A549 (cell line): ENCODE results near the gene ZNF446. TPM values are rescaled to one million over a fixed set of nuclear protein-coding genes. Genes with fewer than 3 reads are reported as not detected.

Source experiments
- ATAC-seq, 2 experiments: fragments of 200-7000 bp in 1 of 2; fragments of >200 bp in 1 of 2; cut with Nextera tagmentation in 1 of 2; cut with Tn5 transposase in 1 of 2; 3 replicates each; pipeline versions ENCODE4 v1.8.0 to v1.9.1; 2018 to 2020; ENCODE audit warnings: mild to moderate bottlenecking in 1 of 2, moderate library complexity in 1 of 2
- CTCF ChIA-PET: fragments of 300-600 bp; sonication (Branson Sonifier 250); formaldehyde crosslinking; extraction: SDS; loops from one replicate; lab custom pipeline; 2021; ENCODE audit warnings: antibody characterized with exemption, inconsistent platforms; lab: Yijun Ruan, JAX
- POLR2A ChIA-PET: fragments of 350-600 bp; formaldehyde crosslinking; extraction: SDS; loops from one replicate; lab custom pipeline; 2021; ENCODE audit warnings: antibody characterized with exemption, inconsistent platforms; lab: Yijun Ruan, JAX
- DNase-seq, 2 experiments: peaks; one replicate each; pipeline versions ENCODE4 v3.0.0 to v3.0.0-alpha.2; 2011 to 2016; ENCODE audit warnings: low read depth in 1 of 2, low spot score in 1 of 2
- FAIRE-seq: peaks from 2 replicates; lab custom pipeline; 2011; peaks lifted over from hg19 to GRCh38; lab: Jason Lieb, UNC
- H3K27ac ChIP-seq, 2 experiments: fragments of >200 bp; sonication (Bioruptor Twin); formaldehyde crosslinking; 3 replicates each; pipeline ENCODE4 v1.5.1; 2016 to 2017
- H3K4me1 ChIP-seq: fragments of >200 bp; sonication (Bioruptor Twin); formaldehyde crosslinking; 3 replicates; pipeline ENCODE4 v1.6.1; 2016
- H3K4me2 ChIP-seq: fragments of >200 bp; sonication (Bioruptor Twin); formaldehyde crosslinking; 3 replicates; pipeline ENCODE4 v1.6.1; 2016
- H3K4me3 ChIP-seq: fragments of >200 bp; sonication (Bioruptor Twin); formaldehyde crosslinking; 3 replicates; pipeline ENCODE4 v1.5.1; 2016
- H3K9me3 ChIP-seq: fragments of >200 bp; sonication (Bioruptor Twin); formaldehyde crosslinking; 3 replicates; pipeline ENCODE4 v1.6.1; 2016
- BCL3 ChIP-seq: fragments of >200 bp; sonication (Bioruptor Twin); formaldehyde crosslinking; IDR thresholded peaks from 3 replicates; pipeline ENCODE4 v1.6.1; 2016
- BHLHE40 ChIP-seq: IDR thresholded peaks from 2 replicates; pipeline ENCODE4 v1.6.1; 2012; ENCODE audit warnings: low read depth, low read length, inconsistent platforms
- CBX8 ChIP-seq: fragments of 200-600 bp; sonication (generic); IDR thresholded peaks from 2 replicates; pipeline ENCODE4 v1.6.1; 2016
- EHMT2 ChIP-seq: fragments of 200-600 bp; sonication (generic); IDR thresholded peaks from 2 replicates; pipeline ENCODE4 v1.6.1; 2016; ENCODE audit warnings: antibody characterized with exemption, low read depth, mild to moderate bottlenecking, moderate library complexity
- FOSL2 ChIP-seq, 2 experiments: fragments of 450-650 bp in 1 of 2; fragments of >200 bp in 1 of 2; sonication (Bioruptor Twin) in 1 of 2; formaldehyde crosslinking; IDR thresholded peaks; 2 replicates each; pipeline versions ENCODE4 v1.5.0 to v1.6.1; 2016 to 2020; ENCODE audit warnings: mild to moderate bottlenecking in 1 of 2, moderate library complexity in 1 of 2
- GATA3 ChIP-seq: IDR thresholded peaks from 2 replicates; pipeline ENCODE4 v1.6.1; 2012; ENCODE audit warnings: borderline replicate concordance
- MAFK ChIP-seq: fragments of 450-650 bp; IDR thresholded peaks from 2 replicates; pipeline ENCODE4 v1.6.1; 2014; ENCODE audit not compliant: partially characterized antibody
- MAZ ChIP-seq: fragments of 150-350 bp; IDR thresholded peaks from 2 replicates; pipeline ENCODE4 v1.6.1; 2014; ENCODE audit warnings: antibody characterized with exemption, low read depth, low read length, borderline replicate concordance
- NFE2L2 ChIP-seq: fragments of 150-350 bp; conservative IDR thresholded peaks from 2 replicates; pipeline ENCODE4 v1.6.1; 2014; ENCODE audit warnings: low read length
- NPAS2 ChIP-seq: fragments of 250-450 bp; sonication (Bioruptor Pico); IDR thresholded peaks from 2 replicates; pipeline ENCODE4 v1.8.0; 2022; ENCODE audit warnings: mild to moderate bottlenecking, moderate library complexity, borderline replicate concordance
- PBX3 ChIP-seq: IDR thresholded peaks from 2 replicates; pipeline ENCODE4 v1.6.1; 2012
- RARB ChIP-seq: fragments of 250-450 bp; sonication (Bioruptor Pico); IDR thresholded peaks from 2 replicates; pipeline ENCODE4 v1.8.0; 2021; ENCODE audit warnings: mild to moderate bottlenecking, moderate library complexity
- RFX5 ChIP-seq: fragments of 450-650 bp; IDR thresholded peaks from 2 replicates; pipeline ENCODE4 v1.7.1; 2014; ENCODE audit warnings: antibody characterized with exemption, mild to moderate bottlenecking, moderate library complexity
- TP53 ChIP-seq: fragments of 250-450 bp; sonication (Bioruptor Pico); IDR thresholded peaks from 2 replicates; pipeline ENCODE4 v1.5.0; 2021; ENCODE audit warnings: mild to moderate bottlenecking, moderate library complexity
- ZC3H11A ChIP-seq: fragments of 450-650 bp; IDR thresholded peaks from 2 replicates; pipeline ENCODE4 v1.6.1; 2014; ENCODE audit warnings: antibody characterized with exemption, mild to moderate bottlenecking
- ZFP36 ChIP-seq: fragments of 450-650 bp; IDR thresholded peaks from 2 replicates; pipeline ENCODE4 v1.6.1; 2014; ENCODE audit warnings: borderline replicate concordance; ENCODE audit not compliant: partially characterized antibody
- ZNF302 ChIP-seq: fragments of 250-450 bp; sonication (Bioruptor Pico); IDR thresholded peaks from 2 replicates; pipeline ENCODE4 v1.9.0; 2021; ENCODE audit warnings: inconsistent platforms, mild to moderate bottlenecking, moderate library complexity
- ZSCAN20 ChIP-seq: fragments of 250-450 bp; sonication (Bioruptor Pico); IDR thresholded peaks from 2 replicates; pipeline ENCODE4 v1.8.0; 2022; ENCODE audit warnings: mild to moderate bottlenecking, moderate library complexity
- WGBS: methylation state at CpG from one replicate; pipeline ENCODE4 v1.1.6; 2017; ENCODE audit errors: missing lambda C conversion rate; 5-methylcytosine and 5-hydroxymethylcytosine counted together
- polyA plus RNA-seq, 4 experiments: library from polyadenylated mRNA; depleted of rRNA in 3 of 4; stranded (reverse); fragments of >200 nt; fragmentation: RNase III in 1 of 4; extraction: RNeasy Plus Mini Kit Qiagen cat#74134 plus additional on column Dnase treatment in 1 of 4; gene quantifications; 2 replicates in 3 of 4; 3 replicates in 1 of 4; pipeline ENCODE4 v1.2.3, GENCODE V29; 2011 to 2017
- TF ChIP-seq, protein P1 (sequence below): fragments of 150-350 bp; IDR thresholded peaks from 2 replicates; pipeline ENCODE4 v1.6.1; 2014; ENCODE audit warnings: low read depth, mild to moderate bottlenecking, low read length

ZNF446 gene
- polyA plus RNA-seq, 2 of the 4 experiments (the other 2 are of a cell fraction) = 6.2 to 11.0 TPM

GRCh38 chr19:58455306-58455705 is 20.8 kb upstream of the ZNF446 start:
- no peak for TF ChIP-seq BCL3
- TF ChIP-seq, protein P1, sequence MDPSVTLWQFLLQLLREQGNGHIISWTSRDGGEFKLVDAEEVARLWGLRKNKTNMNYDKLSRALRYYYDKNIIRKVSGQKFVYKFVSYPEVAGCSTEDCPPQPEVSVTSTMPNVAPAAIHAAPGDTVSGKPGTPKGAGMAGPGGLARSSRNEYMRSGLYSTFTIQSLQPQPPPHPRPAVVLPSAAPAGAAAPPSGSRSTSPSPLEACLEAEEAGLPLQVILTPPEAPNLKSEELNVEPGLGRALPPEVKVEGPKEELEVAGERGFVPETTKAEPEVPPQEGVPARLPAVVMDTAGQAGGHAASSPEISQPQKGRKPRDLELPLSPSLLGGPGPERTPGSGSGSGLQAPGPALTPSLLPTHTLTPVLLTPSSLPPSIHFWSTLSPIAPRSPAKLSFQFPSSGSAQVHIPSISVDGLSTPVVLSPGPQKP = no peak
- TF ChIP-seq PBX3 = no peak
- no peak for TF ChIP-seq TP53
- TF ChIP-seq BHLHE40 = no peak
- TF ChIP-seq MAZ = no peak
- no peak for TF ChIP-seq CBX8
- no peak for TF ChIP-seq ZC3H11A
- no peak for TF ChIP-seq RFX5
- no peak for DNase-seq
- no peak for FAIRE-seq
- 91% methylated on average over 16 of the region's 21 CpGs for WGBS
- Histone ChIP-seq H3K9me3 (peaks cover under 1% of the 10 kb centered on the region; the same call in 2 of the 3 replicates), H3K4me1 (no peaks in the 10 kb centered on the region), H3K4me3 (no peak overlapping the region), H3K4me2 (no peak overlapping the region), H3K27ac (no peak overlapping the region)
- CTCF ChIA-PET = interaction anchor here (0.6 to 1.0 kb wide), 3 partner anchors 8 to 38 kb away, joined by 3 read pairs; no protein-coding TSS in a partner anchor
- POLR2A ChIA-PET = no interaction called here
- no peak for ATAC-seq

DNA sequence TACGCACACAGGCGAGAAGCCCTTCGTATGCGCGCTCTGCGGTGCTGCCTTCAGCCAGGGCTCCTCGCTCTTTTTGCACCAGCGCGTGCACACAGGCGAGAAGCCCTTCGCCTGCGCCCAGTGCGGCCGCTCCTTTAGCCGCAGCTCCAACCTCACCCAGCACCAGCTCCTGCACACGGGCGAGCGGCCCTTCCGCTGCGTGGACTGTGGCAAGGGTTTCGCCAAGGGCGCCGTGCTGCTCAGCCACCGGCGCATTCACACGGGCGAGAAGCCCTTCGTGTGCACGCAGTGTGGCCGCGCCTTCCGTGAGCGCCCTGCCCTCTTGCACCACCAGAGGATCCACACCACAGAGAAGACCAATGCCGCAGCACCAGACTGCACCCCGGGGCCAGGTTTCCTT is 20.0 kb upstream of the ZNF446 start:
- 97% methylated on average over 35 of the region's 35 CpGs for WGBS
- POLR2A ChIA-PET = no interaction called here

GRCh38 chr19:58460039-58460438 is 16.1 kb upstream of the ZNF446 start:
- no peak for DNase-seq
- POLR2A ChIA-PET = no interaction called here
- TF ChIP-seq MAFK = no peak
- TF ChIP-seq ZSCAN20 (CRISPR knock-in tag) = no peak
- TF ChIP-seq FOSL2 (IDR thresholded peaks at IDR 0.05) = no peak
- peak; percentile 60; the same call in 1 of the 2 replicates for TF ChIP-seq FOSL2 (CRISPR knock-in tag; IDR thresholded peaks at IDR 0.05)
- no peak for TF ChIP-seq EHMT2
- TF ChIP-seq RARB (CRISPR knock-in tag) = no peak
- TF ChIP-seq ZFP36 = no peak
- TF ChIP-seq GATA3 = no peak
- no peak for TF ChIP-seq NFE2L2
- TF ChIP-seq ZNF302 (CRISPR knock-in tag) = no peak
- TF ChIP-seq, all 56 proteins: peak for 1
- Histone ChIP-seq H3K4me3 (no peak overlapping the region), H3K27ac (no peak overlapping the region), H3K4me2 (no peak overlapping the region), H3K4me1 (no peaks in the 10 kb centered on the region), H3K9me3 (no peaks in the 10 kb centered on the region)
- WGBS = 52% methylated on average over 2 of the region's 2 CpGs
- ATAC-seq (no peak), FAIRE-seq (no peak)
- CTCF ChIA-PET = interaction anchor here (0.7 to 3.3 kb wide), 2 partner anchors 15 to 59 kb away, joined by 3 to 14 read pairs; partner anchors contain the start of gene ZBTB45

More for the DNA sequence above, 20.0 kb upstream of the ZNF446 start:
- Histone ChIP-seq H3K4me2 (no peak overlapping the region), H3K4me1 (no peaks in the 10 kb centered on the region), H3K9me3 (no peaks in the 10 kb centered on the region), H3K4me3 (no peak overlapping the region), H3K27ac (no peak overlapping the region)
- no peak for DNase-seq
- FAIRE-seq = no peak
- no peak for ATAC-seq
- CTCF ChIA-PET = interaction anchor here (0.6 to 1.5 kb wide), 3 partner anchors 10 to 39 kb away, joined by 3 to 4 read pairs (median 3); partner anchors contain the start of gene ZNF324
- TF ChIP-seq NPAS2 (CRISPR knock-in tag) (no peak), ZNF302 (CRISPR knock-in tag) (no peak)
